Hematopoietic multipotent progenitor cell (in vitro differentiated cells): ENCODE data around the gene TUBGCP3. TPM values are rescaled to one million over a fixed set of nuclear protein-coding genes. Genes with fewer than 3 reads are reported as not detected.
"Not testable (repeated sequence)": the region's sequence is repeated elsewhere in the genome, so short reads cannot be mapped to it uniquely, and the experiment has no call there.

Source experiments
- DNase-seq, 3 donors: peaks; one replicate each; pipeline ENCODE4 v3.0.0-alpha.2; 2011 to 2015; ENCODE audit warnings: low read depth in 2 of 3, low spot score in 2 of 3
- total RNA-seq: library from RNA; depleted of rRNA; stranded (reverse); fragments of >200 nt; gene quantifications from one replicate; pipeline ENCODE4 v1.2.3, GENCODE V29; 2012

Gene TUBGCP3
- 40.4 TPM for total RNA-seq

- peak; percentile 56 to 84 (median 82) for DNase-seq
These were observed at the start of gene TUBGCP3 for GRCh38 chr13:112587764-112588489. Gene TUBGCP3, minus strand, starts transcription at chr13:112588153. Its CDS starts 173 bp downstream, at chr13:112587980.

GRCh38 chr13:112637017-112637801 lies 49.3 kb upstream of the TUBGCP3 start:
- no peak for DNase-seq

- no peak for DNase-seq
These were observed 48.5 kb upstream of the TUBGCP3 start for GRCh38 chr13:112636401-112636975.

- no peak for DNase-seq
These were observed 47.4 kb upstream of the TUBGCP3 start for GRCh38 chr13:112635323-112635722.

GRCh38 chr13:112634102-112634501 lies 46.1 kb upstream of the TUBGCP3 start:
- DNase-seq: no peak

- DNase-seq: not testable (repeated sequence)
These were observed 42.3 kb upstream of the TUBGCP3 start for GRCh38 chr13:112630226-112630625.

- no peak for DNase-seq
These were observed 41.2 kb upstream of the TUBGCP3 start for GRCh38 chr13:112629161-112629560.

GRCh38 chr13:112627613-112628012 lies 39.7 kb upstream of the TUBGCP3 start:
- DNase-seq: not testable (repeated sequence)

- no peak for DNase-seq
These were observed 39.2 kb upstream of the TUBGCP3 start for GRCh38 chr13:112627161-112627560.

- DNase-seq: no peak
These were observed 38.8 kb upstream of the TUBGCP3 start for GRCh38 chr13:112626761-112627160.

- DNase-seq: peak in 1 of 3 donors; percentile 18
These were observed 38.2 kb upstream of the TUBGCP3 start for GRCh38 chr13:112626124-112626523.

- DNase-seq: no peak
These were observed 37.7 kb upstream of the TUBGCP3 start for GRCh38 chr13:112625698-112626097.

GRCh38 chr13:112624602-112625430 lies 36.9 kb upstream of the TUBGCP3 start:
- no peak for DNase-seq

GRCh38 chr13:112624040-112624439 lies 36.1 kb upstream of the TUBGCP3 start:
- DNase-seq: no peak

- no peak for DNase-seq
These were observed 35.2 kb upstream of the TUBGCP3 start for GRCh38 chr13:112623051-112623711.

- no peak for DNase-seq
These were observed 34.4 kb upstream of the TUBGCP3 start for GRCh38 chr13:112622375-112622774.

- DNase-seq: no peak
These were observed 32.0 kb upstream of the TUBGCP3 start for GRCh38 chr13:112619730-112620631.

GRCh38 chr13:112618501-112618900 lies 30.5 kb upstream of the TUBGCP3 start:
- DNase-seq: no peak

- DNase-seq: no peak
These were observed 29.9 kb upstream of the TUBGCP3 start for GRCh38 chr13:112617754-112618375.
